Activated gamma-delta T cell (primary cell): Measurements from ENCODE around the gene ZSCAN4.

ENCODE experiments used
- DNase-seq: peaks from one replicate; lab custom pipeline; 2025; lab: John Stamatoyannopoulos, UW
- total RNA-seq, 2 donors: gene quantifications; one replicate each; lab custom pipeline; 2026; lab: John Stamatoyannopoulos, UW

Gene ZSCAN4
- 0 to 0.15 reads per million in 2 donors for total RNA-seq

- DNase-seq: no peak
These were observed at the start of gene ZSCAN4 for GRCh38 chr19:57668635-57669034. Gene ZSCAN4 (plus strand): TSS chr19:57668935. CDS start chr19:57676146, 7,211 bp downstream.

GRCh38 chr19:57620673-57621348 lies 47.9 kb upstream of the ZSCAN4 start:
- DNase-seq: no peak

- no peak for DNase-seq
These were observed 45.6 kb upstream of the ZSCAN4 start for GRCh38 chr19:57623091-57623490.

- DNase-seq: peak; percentile 53
These were observed 35.5 kb upstream of the ZSCAN4 start, which contains the start of gene ZNF211 for GRCh38 chr19:57632987-57633831. Gene ZNF211 (plus strand): TSS chr19:57633168. CDS start chr19:57633347, 179 bp downstream.

- no peak for DNase-seq
These were observed 35.0 kb upstream of the ZSCAN4 start for GRCh38 chr19:57633832-57634131.

GRCh38 chr19:57637379-57637778 lies 31.4 kb upstream of the ZSCAN4 start:
- no peak for DNase-seq

- no peak for DNase-seq
These were observed 27.0 kb upstream of the ZSCAN4 start for GRCh38 chr19:57641715-57642234.

GRCh38 chr19:57642396-57643046 lies 26.2 kb upstream of the ZSCAN4 start:
- no peak for DNase-seq

- no peak for DNase-seq
These were observed 25.0 kb upstream of the ZSCAN4 start for GRCh38 chr19:57643734-57644133.

- no peak for DNase-seq
These were observed 20.3 kb upstream of the ZSCAN4 start for GRCh38 chr19:57648331-57649003.

GRCh38 chr19:57651654-57651996 lies 17.1 kb upstream of the ZSCAN4 start:
- DNase-seq: no peak

GRCh38 chr19:57653689-57654088 lies 15.0 kb upstream of the ZSCAN4 start:
- no peak for DNase-seq

- DNase-seq: no peak
These were observed 13.3 kb upstream of the ZSCAN4 start for GRCh38 chr19:57655443-57655842.

- no peak for DNase-seq
These were observed 12.4 kb upstream of the ZSCAN4 start for GRCh38 chr19:57656346-57656745.

- no peak for DNase-seq
These were observed 4.2 kb upstream of the ZSCAN4 start for GRCh38 chr19:57664269-57665127.

GRCh38 chr19:57665261-57665806 lies 3.4 kb upstream of the ZSCAN4 start:
- no peak for DNase-seq

- DNase-seq: no peak
These were observed 1.5 kb upstream of the ZSCAN4 start for GRCh38 chr19:57667228-57667627.

- no peak for DNase-seq
These were observed 2.6 kb downstream of the ZSCAN4 start for GRCh38 chr19:57671124-57671895.

GRCh38 chr19:57672466-57672865 lies 3.7 kb downstream of the ZSCAN4 start:
- DNase-seq: no peak

GRCh38 chr19:57675881-57676280 lies 7.1 kb downstream of the ZSCAN4 start:
- no peak for DNase-seq
